Esophagus muscularis mucosa (tissue), 4 donors: ENCODE measurements around the gene CLDN6.

Source experiments
- EP300 ChIP-seq: sonication (generic); formaldehyde crosslinking; IDR thresholded peaks from one replicate; pipeline ENCODE4 v1.6.1; 2017; ENCODE audit warnings: antibody characterized with exemption
- POLR2A ChIP-seq: fragments of 450-650 bp; IDR thresholded peaks from one replicate; pipeline ENCODE4 v1.6.1; 2017; ENCODE audit warnings: antibody characterized with exemption, moderate library complexity, mild to moderate bottlenecking, low read depth
- POLR2AphosphoS5 ChIP-seq, 2 donors: sonication (generic); formaldehyde crosslinking; IDR thresholded peaks; one replicate each; pipeline ENCODE4 v1.6.1; 2017; ENCODE audit warnings: antibody characterized with exemption in 2 of 2
- TF ChIP-seq, protein P1 (sequence below), 3 experiments: fragments of 200-600 bp in 2 of 3; fragments of 450-650 bp in 1 of 3; sonication (generic) in 2 of 3; IDR thresholded peaks; one replicate each; pipeline ENCODE4 v1.5.1; 2017 to 2019; ENCODE audit warnings: antibody characterized with exemption in 3 of 3, mild to moderate bottlenecking in 2 of 3, moderate library complexity in 1 of 3

DNA sequence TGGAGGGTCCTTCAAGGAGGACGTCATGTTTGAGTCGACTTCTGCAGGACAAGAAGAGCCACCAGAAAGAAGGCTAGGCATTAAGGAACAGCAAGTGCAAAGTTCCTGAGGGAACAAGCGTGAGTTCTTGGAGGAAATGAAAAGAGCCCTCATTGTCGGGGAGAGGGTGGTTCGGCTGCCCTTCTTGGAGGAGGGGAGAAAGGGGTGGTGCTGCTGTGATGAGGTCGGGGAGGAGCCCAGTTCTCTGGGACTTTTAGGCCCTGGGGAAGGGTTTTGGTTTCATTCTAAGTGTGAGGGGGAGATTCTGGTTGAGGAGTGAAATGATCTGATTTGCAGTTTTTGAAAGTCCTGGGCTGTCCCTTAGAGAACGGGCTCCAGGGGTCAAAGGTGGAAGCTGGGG is 14.6 kb upstream of the CLDN6 start:
- TF ChIP-seq POLR2AphosphoS5 (IDR thresholded peaks at IDR 0.05) (no peak), EP300 (no peak), POLR2A (no peak)
- TF ChIP-seq, protein P1, sequence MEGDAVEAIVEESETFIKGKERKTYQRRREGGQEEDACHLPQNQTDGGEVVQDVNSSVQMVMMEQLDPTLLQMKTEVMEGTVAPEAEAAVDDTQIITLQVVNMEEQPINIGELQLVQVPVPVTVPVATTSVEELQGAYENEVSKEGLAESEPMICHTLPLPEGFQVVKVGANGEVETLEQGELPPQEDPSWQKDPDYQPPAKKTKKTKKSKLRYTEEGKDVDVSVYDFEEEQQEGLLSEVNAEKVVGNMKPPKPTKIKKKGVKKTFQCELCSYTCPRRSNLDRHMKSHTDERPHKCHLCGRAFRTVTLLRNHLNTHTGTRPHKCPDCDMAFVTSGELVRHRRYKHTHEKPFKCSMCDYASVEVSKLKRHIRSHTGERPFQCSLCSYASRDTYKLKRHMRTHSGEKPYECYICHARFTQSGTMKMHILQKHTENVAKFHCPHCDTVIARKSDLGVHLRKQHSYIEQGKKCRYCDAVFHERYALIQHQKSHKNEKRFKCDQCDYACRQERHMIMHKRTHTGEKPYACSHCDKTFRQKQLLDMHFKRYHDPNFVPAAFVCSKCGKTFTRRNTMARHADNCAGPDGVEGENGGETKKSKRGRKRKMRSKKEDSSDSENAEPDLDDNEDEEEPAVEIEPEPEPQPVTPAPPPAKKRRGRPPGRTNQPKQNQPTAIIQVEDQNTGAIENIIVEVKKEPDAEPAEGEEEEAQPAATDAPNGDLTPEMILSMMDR (IDR thresholded peaks at IDR 0.05), result no peak
